Mucosa of rectum (tissue), 2 donors: ENCODE results near the gene ST3GAL4.
A peak's percentile ranks its signal among the peaks of the same experiment; 100 is the strongest.

Experiments
- H3K27ac ChIP-seq, 2 donors: one replicate each; pipeline ENCODE4 v1.7.0; 2013; ENCODE audit warnings: inconsistent platforms in 2 of 2, low read depth in 2 of 2, low read length in 2 of 2
- H3K27me3 ChIP-seq, 2 donors: one replicate each; pipeline ENCODE4 v1.7.0; 2013; ENCODE audit warnings: low read length in 2 of 2; ENCODE audit not compliant: control insufficient read depth in 2 of 2, insufficient read depth in 2 of 2
- H3K36me3 ChIP-seq, 2 donors: one replicate each; pipeline ENCODE4 v1.7.0; 2013; ENCODE audit warnings: low read length in 2 of 2; ENCODE audit not compliant: control insufficient read depth in 2 of 2, insufficient read depth in 2 of 2
- H3K4me1 ChIP-seq, 2 donors: one replicate each; pipeline ENCODE4 v1.7.0; 2013; ENCODE audit warnings: low read length in 2 of 2, mild to moderate bottlenecking in 1 of 2; ENCODE audit not compliant: control insufficient read depth in 2 of 2, insufficient read depth in 2 of 2
- H3K4me3 ChIP-seq, 2 donors: one replicate each; pipeline ENCODE4 v1.7.0; 2013; ENCODE audit warnings: low read length in 2 of 2
- H3K9ac ChIP-seq, 2 donors: one replicate each; pipeline ENCODE4 v1.7.0; 2013; ENCODE audit warnings: low read length in 2 of 2, low read depth in 1 of 2, mild to moderate bottlenecking in 1 of 2
- H3K9me3 ChIP-seq, 2 donors: one replicate each; pipeline ENCODE4 v1.7.0; 2013; ENCODE audit warnings: low read length in 2 of 2; ENCODE audit not compliant: control insufficient read depth in 2 of 2
- donor health status: healthy.
- donor health status: Normal muscosa, but diverticular disease.

ST3GAL4 gene

GRCh38 chr11:126404367-126404766 is 48.9 kb downstream of the ST3GAL4 start:
- Histone ChIP-seq H3K9ac (peak overlapping the region; percentile 3 to 17), H3K27me3 (no peaks in the 10 kb centered on the region), H3K4me3 (no peak overlapping the region), H3K27ac (peak overlapping the region; percentile 82 to 94), H3K9me3 (no peaks in the 10 kb centered on the region), H3K4me1 (peaks cover 21 to 55% of the 10 kb centered on the region in 2 donors), H3K36me3 (peaks cover 16 to 25% of the 10 kb centered on the region in 2 donors)

GRCh38 chr11:126405374-126405773 is 49.9 kb downstream of the ST3GAL4 start:
- H3K36me3 ChIP-seq: peaks cover 16 to 32% of the 10 kb centered on the region in 2 donors
- H3K27ac ChIP-seq: peak overlapping the region; percentile 82 to 94
- H3K4me3 ChIP-seq: peak overlapping the region; percentile 51 to 72
- no peaks in the 10 kb centered on the region for H3K27me3 ChIP-seq
- peaks cover 21 to 59% of the 10 kb centered on the region in 2 donors for H3K4me1 ChIP-seq
- H3K9ac ChIP-seq: peak overlapping the region; percentile 32 to 89
- no peaks in the 10 kb centered on the region for H3K9me3 ChIP-seq

- peak overlapping the region; percentile 63 to 89 for H3K9ac ChIP-seq
- peaks cover 18 to 32% of the 10 kb centered on the region in 2 donors for H3K36me3 ChIP-seq
- peaks cover 21 to 64% of the 10 kb centered on the region in 2 donors for H3K4me1 ChIP-seq
- H3K27ac ChIP-seq: peak overlapping the region; percentile 82 to 94
- peak overlapping the region; percentile 51 to 72 for H3K4me3 ChIP-seq
- no peaks in the 10 kb centered on the region for H3K27me3 ChIP-seq
- no peaks in the 10 kb centered on the region for H3K9me3 ChIP-seq
Measured at GRCh38 chr11:126405906-126406305, 50.4 kb downstream of the ST3GAL4 start.

GRCh38 chr11:126406368-126406767 is 50.9 kb downstream of the ST3GAL4 start:
- H3K9me3 ChIP-seq: no peaks in the 10 kb centered on the region
- H3K9ac ChIP-seq: peak overlapping the region; percentile 63 to 89
- H3K36me3 ChIP-seq: peaks cover 19 to 34% of the 10 kb centered on the region in 2 donors
- no peaks in the 10 kb centered on the region for H3K27me3 ChIP-seq
- peaks cover 21 to 67% of the 10 kb centered on the region in 2 donors for H3K4me1 ChIP-seq
- H3K27ac ChIP-seq: peak overlapping the region; percentile 82 to 94
- peak overlapping the region; percentile 51 to 72 for H3K4me3 ChIP-seq

- H3K27ac ChIP-seq: peak overlapping the region; percentile 43 to 94
- H3K4me3 ChIP-seq: peak overlapping the region; percentile 51 to 72
- H3K9me3 ChIP-seq: no peaks in the 10 kb centered on the region
- peaks cover 21 to 74% of the 10 kb centered on the region in 2 donors for H3K4me1 ChIP-seq
- peaks cover 19 to 39% of the 10 kb centered on the region in 2 donors for H3K36me3 ChIP-seq
- H3K9ac ChIP-seq: peak overlapping the region in 1 of 2 donors; percentile 89
- H3K27me3 ChIP-seq: no peaks in the 10 kb centered on the region
Measured at GRCh38 chr11:126407101-126407521, 51.6 kb downstream of the ST3GAL4 start.

- Histone ChIP-seq H3K9ac (peak overlapping the region in 1 of 2 donors; percentile 89), H3K27ac (peak overlapping the region in 1 of 2 donors; percentile 94), H3K4me1 (peaks cover 20 to 72% of the 10 kb centered on the region in 2 donors), H3K9me3 (no peaks in the 10 kb centered on the region), H3K4me3 (peak overlapping the region; percentile 20 to 63), H3K27me3 (no peaks in the 10 kb centered on the region), H3K36me3 (peaks cover 22 to 45% of the 10 kb centered on the region in 2 donors)
Measured at GRCh38 chr11:126407682-126408288, 52.3 kb downstream of the ST3GAL4 start.

- H3K36me3 ChIP-seq: peaks cover 24 to 49% of the 10 kb centered on the region in 2 donors
- no peaks in the 10 kb centered on the region for H3K27me3 ChIP-seq
- peak overlapping the region in 1 of 2 donors; percentile 94 for H3K27ac ChIP-seq
- H3K4me3 ChIP-seq: peak overlapping the region; percentile 23 to 63
- no peaks in the 10 kb centered on the region for H3K9me3 ChIP-seq
- peak overlapping the region in 1 of 2 donors; percentile 89 for H3K9ac ChIP-seq
- H3K4me1 ChIP-seq: peaks cover 13 to 70% of the 10 kb centered on the region in 2 donors
Measured at GRCh38 chr11:126408496-126408895, 53.0 kb downstream of the ST3GAL4 start.

- Histone ChIP-seq H3K36me3 (peaks cover 29 to 55% of the 10 kb centered on the region in 2 donors), H3K4me1 (peaks cover 10 to 66% of the 10 kb centered on the region in 2 donors), H3K27ac (peak overlapping the region in 1 of 2 donors; percentile 94), H3K4me3 (peak overlapping the region; percentile 23 to 63), H3K27me3 (no peaks in the 10 kb centered on the region), H3K9ac (peak overlapping the region in 1 of 2 donors; percentile 89), H3K9me3 (no peaks in the 10 kb centered on the region)
Measured at GRCh38 chr11:126408901-126409619, 53.6 kb downstream of the ST3GAL4 start.

- Histone ChIP-seq H3K9me3 (no peaks in the 10 kb centered on the region), H3K4me3 (peak overlapping the region in 1 of 2 donors; percentile 63), H3K4me1 (peaks cover 9 to 65% of the 10 kb centered on the region in 2 donors), H3K27me3 (no peaks in the 10 kb centered on the region), H3K27ac (peak overlapping the region in 1 of 2 donors; percentile 94), H3K36me3 (peaks cover 29 to 60% of the 10 kb centered on the region in 2 donors), H3K9ac (peak overlapping the region in 1 of 2 donors; percentile 89)
Measured at GRCh38 chr11:126409620-126409985, 54.1 kb downstream of the ST3GAL4 start.

- peaks cover 29 to 69% of the 10 kb centered on the region in 2 donors for H3K36me3 ChIP-seq
- H3K4me3 ChIP-seq: peak overlapping the region; percentile 3 to 63
- no peaks in the 10 kb centered on the region for H3K9me3 ChIP-seq
- peak overlapping the region in 1 of 2 donors; percentile 89 for H3K9ac ChIP-seq
- no peaks in the 10 kb centered on the region for H3K27me3 ChIP-seq
- H3K27ac ChIP-seq: peak overlapping the region in 1 of 2 donors; percentile 94
- peaks cover 9 to 65% of the 10 kb centered on the region in 2 donors for H3K4me1 ChIP-seq
Measured at GRCh38 chr11:126410649-126411048, 55.2 kb downstream of the ST3GAL4 start.
